GM12891 (cell line): ENCODE results near the gene RAMP1.

Source experiments
- POLR2A ChIP-seq: IDR thresholded peaks from 2 replicates; pipeline ENCODE4 v1.6.1; 2011; ENCODE audit warnings: low read depth, low read length, control low read depth
- POLR2AphosphoS5 ChIP-seq: IDR thresholded peaks from 2 replicates; pipeline ENCODE4 v1.6.1; 2011; ENCODE audit warnings: low read depth, low read length, control low read depth

- TF ChIP-seq POLR2AphosphoS5 = no peak
- no peak for TF ChIP-seq POLR2A
Observed at GRCh38 chr2:237863102-237863511, 3.7 kb downstream of the RAMP1 start.
